NCI-H1436 treated with DMSO at 0.1 percent for 48 hours (cell line): Measurements from ENCODE around the gene DNAJB8.

Experiments
- DNase-seq: peaks from one replicate; lab custom pipeline; 2025; lab: John Stamatoyannopoulos, UW

Gene DNAJB8

GRCh38 chr3:128493570-128494366 lies 27.1 kb upstream of the DNAJB8 start:
- no peak for DNase-seq

GRCh38 chr3:128492671-128493569 lies 26.2 kb upstream of the DNAJB8 start, which contains the start of gene GATA2:
TSS of gene GATA2 (minus strand) at chr3:128493201. CDS start at chr3:128487031, 6,170 bp downstream.
- DNase-seq, result no peak

- no peak for DNase-seq
These were observed 25.4 kb upstream of the DNAJB8 start for GRCh38 chr3:128491941-128492670.

- no peak for DNase-seq
These were observed 24.9 kb upstream of the DNAJB8 start for GRCh38 chr3:128491691-128491940.

- DNase-seq, result no peak
These were observed 24.4 kb upstream of the DNAJB8 start for GRCh38 chr3:128490915-128491690.

GRCh38 chr3:128490650-128490914 lies 23.9 kb upstream of the DNAJB8 start:
- no peak for DNase-seq

GRCh38 chr3:128489927-128490649 lies 23.4 kb upstream of the DNAJB8 start:
- DNase-seq, result no peak

GRCh38 chr3:128489674-128489926 lies 22.9 kb upstream of the DNAJB8 start:
- no peak for DNase-seq

- no peak for DNase-seq
These were observed 22.4 kb upstream of the DNAJB8 start for GRCh38 chr3:128488991-128489673.

- DNase-seq, result no peak
These were observed 21.9 kb upstream of the DNAJB8 start for GRCh38 chr3:128488636-128488990.

GRCh38 chr3:128487813-128488635 lies 21.3 kb upstream of the DNAJB8 start:
- DNase-seq, result no peak

- no peak for DNase-seq
These were observed 20.8 kb upstream of the DNAJB8 start for GRCh38 chr3:128487538-128487812.

- no peak for DNase-seq
These were observed 20.2 kb upstream of the DNAJB8 start for GRCh38 chr3:128486681-128487537.

GRCh38 chr3:128486205-128486628 lies 19.5 kb upstream of the DNAJB8 start:
- DNase-seq, result no peak

GRCh38 chr3:128485282-128486204 lies 18.9 kb upstream of the DNAJB8 start:
- DNase-seq, result no peak

- no peak for DNase-seq
These were observed 18.0 kb upstream of the DNAJB8 start for GRCh38 chr3:128484404-128485281.

- DNase-seq, result no peak
These were observed 17.1 kb upstream of the DNAJB8 start for GRCh38 chr3:128483657-128484403.
